IgD-negative memory B cell (primary cell): ENCODE data around the gene RTL10. TPM values are rescaled to one million over a fixed set of nuclear protein-coding genes. Genes with fewer than 3 reads are reported as not detected.

Experiments
- H3K27ac Mint-ChIP-seq, 3 donors: one replicate each; pipeline ENCODE4 v1.8.0; 2020 to 2022; ENCODE audit warnings: mild to moderate bottlenecking in 3 of 3, mixed read lengths in 3 of 3, moderate library complexity in 1 of 3
- H3K27me3 Mint-ChIP-seq: one replicate; pipeline ENCODE4 v1.8.0; 2021; ENCODE audit warnings: mixed read lengths
- H3K36me3 Mint-ChIP-seq: one replicate; pipeline ENCODE4 v1.8.0; 2020; ENCODE audit warnings: mild to moderate bottlenecking, mixed read lengths
- H3K4me1 Mint-ChIP-seq, 3 donors: one replicate each; pipeline ENCODE4 v1.8.0; 2020 to 2022; ENCODE audit warnings: mixed read lengths in 3 of 3, mild to moderate bottlenecking in 1 of 3
- H3K4me3 Mint-ChIP-seq, 4 donors: one replicate each; pipeline ENCODE4 v1.8.0; 2020 to 2022; ENCODE audit warnings: mild to moderate bottlenecking in 4 of 4, mixed read lengths in 4 of 4, moderate library complexity in 3 of 4
- H3K9me3 Mint-ChIP-seq, 3 donors: one replicate each; pipeline ENCODE4 v1.8.0; 2020 to 2021; ENCODE audit warnings: mixed read lengths in 3 of 3, mild to moderate bottlenecking in 1 of 3
- polyA plus RNA-seq: library from polyadenylated mRNA; unstranded; fragments of 300-500 nt; fragmentation: Illumina TruSeq; gene quantifications from one replicate; pipeline ENCODE4 v1.2.3, GENCODE V29; 2021

Gene RTL10
- polyA plus RNA-seq, 1 donor from 2014 or later = 7.3 TPM

GRCh38 chr22:19812910-19813309, 41.8 kb downstream of the RTL10 start:
- Mint-ChIP-seq H3K27me3 (no peaks in the 10 kb centered on the region), H3K36me3 (peaks cover 2% of the 10 kb centered on the region), H3K27ac (no peak overlapping the region), H3K4me3 (no peak overlapping the region), H3K9me3 (no peaks in the 10 kb centered on the region), H3K4me1 (no peaks in the 10 kb centered on the region)

- no peaks in the 10 kb centered on the region for H3K27me3 Mint-ChIP-seq
- no peak overlapping the region for H3K4me3 Mint-ChIP-seq
- no peak overlapping the region for H3K27ac Mint-ChIP-seq
- peaks cover 2% of the 10 kb centered on the region for H3K36me3 Mint-ChIP-seq
- H3K9me3 Mint-ChIP-seq = no peaks in the 10 kb centered on the region
- H3K4me1 Mint-ChIP-seq = no peaks in the 10 kb centered on the region
Measured at GRCh38 chr22:19811811-19812771, 42.6 kb downstream of the RTL10 start.

- Mint-ChIP-seq H3K27me3 (no peaks in the 10 kb centered on the region), H3K4me3 (no peak overlapping the region), H3K4me1 (no peaks in the 10 kb centered on the region)
Measured at GRCh38 chr22:19811211-19811621, 43.5 kb downstream of the RTL10 start.

GRCh38 chr22:19810381-19811201, 44.1 kb downstream of the RTL10 start:
- Mint-ChIP-seq H3K9me3 (no peaks in the 10 kb centered on the region), H3K27ac (no peak overlapping the region), H3K27me3 (no peaks in the 10 kb centered on the region), H3K4me3 (no peak overlapping the region), H3K36me3 (no peaks in the 10 kb centered on the region), H3K4me1 (no peaks in the 10 kb centered on the region)

More at GRCh38 chr22:19811211-19811621, 43.5 kb downstream of the RTL10 start:
- no peaks in the 10 kb centered on the region for H3K9me3 Mint-ChIP-seq
- H3K36me3 Mint-ChIP-seq = peaks cover 2% of the 10 kb centered on the region
- no peak overlapping the region for H3K27ac Mint-ChIP-seq

DNA sequence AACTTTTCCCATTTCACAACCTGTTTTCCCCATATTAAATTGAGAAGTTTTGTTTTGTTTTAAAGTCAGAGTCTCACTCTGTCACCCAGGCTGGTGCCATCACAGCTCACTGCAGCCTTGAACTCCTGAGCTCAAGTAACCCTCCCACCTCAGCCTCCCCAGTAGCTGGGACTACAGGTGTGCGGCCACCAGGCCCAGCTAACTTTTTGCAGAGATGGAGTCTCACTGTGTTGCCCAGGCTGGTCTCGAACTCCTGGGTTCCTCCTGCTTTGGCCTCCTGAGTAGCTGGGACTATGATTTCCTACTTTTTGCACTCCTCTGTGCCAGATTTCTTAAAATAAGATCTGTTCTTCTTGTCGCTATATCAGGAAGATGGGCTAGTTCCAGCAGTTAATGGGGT, 44.9 kb downstream of the RTL10 start:
- Mint-ChIP-seq H3K36me3 (no peaks in the 10 kb centered on the region), H3K4me3 (no peak overlapping the region), H3K27me3 (no peaks in the 10 kb centered on the region), H3K27ac (no peak overlapping the region), H3K9me3 (no peaks in the 10 kb centered on the region), H3K4me1 (no peaks in the 10 kb centered on the region)

- no peak overlapping the region for H3K27ac Mint-ChIP-seq
Measured at GRCh38 chr22:19808873-19809478, 45.7 kb downstream of the RTL10 start.

DNA sequence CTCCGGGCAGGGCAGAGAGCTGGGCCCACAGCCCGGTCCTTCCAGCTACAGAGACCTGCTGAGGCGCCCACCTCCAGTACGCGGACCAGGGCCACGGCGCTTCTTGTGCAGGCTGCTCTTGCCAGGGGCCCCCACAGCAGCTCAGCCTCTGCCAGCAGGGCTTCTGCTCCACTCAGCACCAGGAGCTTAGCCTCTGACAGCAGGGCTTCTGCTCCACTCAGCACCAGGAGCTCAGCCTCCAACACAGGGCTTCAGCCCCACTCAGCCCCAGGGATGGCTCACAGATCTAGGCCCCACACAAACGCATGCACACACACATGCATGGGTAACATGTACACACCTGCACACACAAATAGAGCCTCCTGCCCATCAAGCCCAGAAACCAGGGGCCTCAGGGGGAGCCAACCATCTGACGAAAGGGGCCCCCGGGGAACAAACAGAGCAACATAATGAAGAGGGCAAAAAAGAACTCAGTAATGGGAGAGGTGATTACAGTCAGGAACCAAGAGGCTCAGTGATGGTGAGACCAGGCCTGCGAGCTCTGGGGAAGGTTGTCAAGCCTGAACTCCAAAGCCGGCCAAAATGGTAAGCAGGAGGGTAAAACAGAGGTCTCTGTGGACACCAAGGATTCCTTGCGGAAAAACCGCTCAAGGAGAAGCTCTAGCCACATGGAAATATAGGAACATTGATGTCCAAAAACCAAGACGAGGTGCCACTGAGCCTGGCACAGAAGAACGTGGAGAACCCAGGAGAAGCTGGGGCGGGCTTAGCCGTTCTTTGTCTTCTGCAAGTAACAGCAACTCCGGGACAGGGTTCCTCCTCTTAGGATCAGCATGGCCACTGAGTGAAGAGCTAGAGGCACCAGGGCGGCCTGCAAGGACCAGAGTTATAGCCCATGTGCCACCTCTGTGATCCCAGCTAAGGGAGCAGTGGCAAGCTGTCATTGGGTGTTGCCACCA, 46.5 kb downstream of the RTL10 start:
- H3K4me1 Mint-ChIP-seq = no peaks in the 10 kb centered on the region
- H3K9me3 Mint-ChIP-seq = no peaks in the 10 kb centered on the region
- H3K27me3 Mint-ChIP-seq = no peaks in the 10 kb centered on the region
- H3K4me3 Mint-ChIP-seq = no peak overlapping the region
- H3K27ac Mint-ChIP-seq = no peak overlapping the region
- H3K36me3 Mint-ChIP-seq = no peaks in the 10 kb centered on the region

More at GRCh38 chr22:19808873-19809478, 45.7 kb downstream of the RTL10 start:
- no peaks in the 10 kb centered on the region for H3K9me3 Mint-ChIP-seq
- H3K4me1 Mint-ChIP-seq = no peaks in the 10 kb centered on the region
- no peaks in the 10 kb centered on the region for H3K27me3 Mint-ChIP-seq
- no peaks in the 10 kb centered on the region for H3K36me3 Mint-ChIP-seq
- H3K4me3 Mint-ChIP-seq = no peak overlapping the region

- no peaks in the 10 kb centered on the region for H3K9me3 Mint-ChIP-seq
- H3K27me3 Mint-ChIP-seq = no peaks in the 10 kb centered on the region
- H3K36me3 Mint-ChIP-seq = no peaks in the 10 kb centered on the region
- H3K4me1 Mint-ChIP-seq = no peaks in the 10 kb centered on the region
- no peak overlapping the region for H3K4me3 Mint-ChIP-seq
- no peak overlapping the region for H3K27ac Mint-ChIP-seq
Measured at GRCh38 chr22:19807161-19807913, 47.3 kb downstream of the RTL10 start.

DNA sequence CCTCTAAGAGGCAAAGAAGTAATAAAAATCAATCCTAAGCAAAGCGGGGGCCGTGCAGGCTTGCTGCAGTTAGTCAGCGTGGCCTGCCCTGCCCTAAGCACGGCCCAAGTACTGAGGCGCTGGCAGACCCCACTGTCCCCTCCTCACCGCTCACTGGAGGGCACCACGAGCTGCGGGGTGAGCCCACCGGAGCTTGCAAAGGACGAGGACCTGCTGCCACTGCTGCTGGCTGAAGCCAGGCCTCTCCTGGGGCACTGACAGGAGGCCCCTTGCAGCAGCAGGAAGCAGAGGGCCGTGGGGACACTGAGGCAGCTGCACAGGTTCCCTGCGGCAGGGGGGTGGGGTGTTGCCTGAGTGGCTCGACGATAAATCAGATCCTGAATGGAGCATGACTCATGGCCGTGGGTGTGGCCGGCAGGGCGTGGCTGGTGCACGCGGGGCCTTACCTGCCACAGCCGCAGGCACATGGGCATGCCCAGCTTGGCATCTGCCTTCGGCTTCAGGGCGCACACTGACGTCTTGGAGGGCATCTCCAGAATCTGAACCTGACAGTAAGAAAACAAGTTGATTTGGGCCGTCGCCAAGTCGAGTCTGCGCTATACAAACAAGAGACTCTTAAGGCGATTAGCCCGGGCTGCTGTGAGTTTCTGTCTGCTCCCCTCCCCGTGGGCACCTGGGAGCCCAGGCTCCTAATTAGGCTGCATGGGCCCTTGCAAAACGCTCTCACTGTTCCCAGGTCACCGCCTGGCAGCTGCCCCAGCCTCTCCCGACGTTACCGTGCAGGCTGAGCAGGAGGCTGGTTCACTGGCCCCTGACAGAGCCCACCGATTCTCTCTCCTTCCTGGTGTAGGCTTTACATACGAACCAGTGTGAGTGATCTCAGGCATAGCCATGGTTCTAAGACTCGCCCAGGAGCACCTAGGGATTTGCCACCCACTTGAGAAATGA, 48.2 kb downstream of the RTL10 start:
- Mint-ChIP-seq H3K4me3 (no peak overlapping the region), H3K27me3 (no peaks in the 10 kb centered on the region), H3K9me3 (no peaks in the 10 kb centered on the region)

GRCh38 chr22:19805821-19806212, 48.9 kb downstream of the RTL10 start:
- no peaks in the 10 kb centered on the region for H3K27me3 Mint-ChIP-seq
- H3K27ac Mint-ChIP-seq = no peak overlapping the region
- no peaks in the 10 kb centered on the region for H3K9me3 Mint-ChIP-seq
- H3K4me1 Mint-ChIP-seq = no peaks in the 10 kb centered on the region
- peaks cover 6% of the 10 kb centered on the region for H3K36me3 Mint-ChIP-seq
- H3K4me3 Mint-ChIP-seq = no peak overlapping the region

More for the DNA sequence above, 48.2 kb downstream of the RTL10 start:
- H3K4me1 Mint-ChIP-seq = no peaks in the 10 kb centered on the region
- peaks cover 4% of the 10 kb centered on the region for H3K36me3 Mint-ChIP-seq
- no peak overlapping the region for H3K27ac Mint-ChIP-seq
